NCI-H2171 treated with DMSO at 0.1 percent for 48 hours (cell line): Measurements from ENCODE around the gene ALOX15.
"Not testable (repeated sequence)": the region's sequence is repeated elsewhere in the genome, so short reads cannot be mapped to it uniquely, and the experiment has no call there.

Experiments used
- DNase-seq: peaks from one replicate; lab custom pipeline; 2025; lab: John Stamatoyannopoulos, UW

The ALOX15 gene

DNA sequence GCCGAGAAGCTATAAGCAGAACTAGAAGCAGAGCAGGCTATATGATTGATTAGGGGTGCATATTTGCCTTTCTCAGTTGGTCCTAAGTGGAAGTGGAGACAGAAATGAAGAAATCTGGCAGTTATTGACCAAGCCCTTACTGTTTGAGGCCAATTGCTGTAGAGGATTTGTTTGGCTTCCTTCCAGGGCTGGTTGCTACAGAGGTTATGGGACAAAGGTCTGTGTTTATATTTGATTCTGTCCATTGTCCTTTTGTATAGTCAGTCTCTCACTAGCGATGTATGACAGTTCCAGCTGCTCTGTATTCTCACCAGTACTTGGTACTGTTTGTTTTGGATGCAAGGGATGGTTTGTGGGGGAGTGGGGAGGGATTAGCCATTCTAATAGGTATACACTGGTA, 7.3 kb upstream of the ALOX15 start:
- DNase-seq: no peak

DNA sequence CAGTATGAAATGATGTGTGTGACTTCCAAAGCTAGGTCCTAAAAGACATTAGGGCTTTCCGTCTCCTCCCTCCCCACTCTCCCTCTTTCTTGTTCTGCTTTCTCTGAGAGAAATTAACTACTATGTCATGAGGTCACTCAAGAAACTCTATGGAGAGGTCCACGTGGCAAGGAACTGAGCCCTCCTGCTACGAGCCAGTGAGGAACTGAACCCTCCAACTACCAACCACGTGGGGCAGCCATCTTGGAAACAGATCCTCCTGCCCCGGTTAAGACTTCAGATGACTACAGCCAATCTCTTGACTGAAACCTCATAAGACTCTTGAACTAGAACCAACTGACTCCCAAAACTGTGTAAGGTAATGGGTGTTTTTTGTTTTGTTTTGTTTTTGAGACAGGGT, 4.2 kb upstream of the ALOX15 start:
- DNase-seq: no peak

DNA sequence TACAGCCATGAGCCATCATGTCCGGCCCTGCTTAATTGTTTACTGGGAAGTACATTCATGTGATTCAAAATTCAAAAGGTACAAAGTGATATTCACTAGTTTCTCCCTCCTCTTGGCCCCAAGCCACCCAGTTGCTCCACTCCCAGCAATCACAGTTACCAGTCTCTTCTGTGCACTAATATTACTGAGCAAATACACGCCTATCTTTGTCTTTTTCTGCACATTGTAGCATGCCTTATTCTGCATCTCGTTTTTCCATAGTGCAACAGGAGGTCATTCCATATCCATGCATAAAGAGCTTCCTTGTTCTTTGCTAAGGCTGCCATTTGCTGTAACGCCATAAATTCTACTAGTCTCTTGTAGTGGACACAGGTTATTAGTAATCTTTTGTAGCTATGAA, 2.2 kb upstream of the ALOX15 start:
- no peak for DNase-seq

- DNase-seq: peak; percentile 77
These were observed 808 bp upstream of the ALOX15 start for GRCh38 chr17:4642286-4642685.

DNA sequence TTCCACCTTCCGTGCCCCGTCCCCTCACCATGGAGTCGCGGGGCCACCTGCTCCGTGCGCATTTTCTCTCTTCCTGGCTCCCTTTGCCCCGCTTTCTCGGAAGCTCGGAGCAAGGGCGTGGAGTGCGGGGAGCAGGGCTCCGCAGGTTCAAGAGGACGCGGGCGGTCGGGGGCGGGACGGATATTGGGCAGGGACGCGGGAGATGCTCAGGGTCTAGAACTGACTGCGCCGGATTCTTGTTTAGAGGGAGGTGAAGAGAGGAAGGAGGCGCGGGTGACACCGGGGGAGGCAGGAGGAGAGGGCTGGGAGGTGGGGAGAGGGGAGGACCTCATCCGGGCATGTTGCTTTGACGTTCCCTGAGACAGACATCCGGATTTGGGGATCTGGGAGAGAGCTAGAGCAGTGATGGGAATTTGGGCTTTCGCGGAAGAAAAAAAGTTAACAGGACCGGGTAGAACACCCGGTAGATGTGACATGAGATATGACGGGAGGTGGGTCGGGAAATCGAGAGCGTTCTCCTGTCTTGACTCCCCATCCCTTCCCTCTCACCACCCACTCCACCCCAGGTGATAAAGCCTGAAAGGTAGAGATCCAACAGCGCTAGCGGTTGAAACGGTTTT, 799 bp downstream of the ALOX15 start:
- DNase-seq: peak; percentile 31

DNA sequence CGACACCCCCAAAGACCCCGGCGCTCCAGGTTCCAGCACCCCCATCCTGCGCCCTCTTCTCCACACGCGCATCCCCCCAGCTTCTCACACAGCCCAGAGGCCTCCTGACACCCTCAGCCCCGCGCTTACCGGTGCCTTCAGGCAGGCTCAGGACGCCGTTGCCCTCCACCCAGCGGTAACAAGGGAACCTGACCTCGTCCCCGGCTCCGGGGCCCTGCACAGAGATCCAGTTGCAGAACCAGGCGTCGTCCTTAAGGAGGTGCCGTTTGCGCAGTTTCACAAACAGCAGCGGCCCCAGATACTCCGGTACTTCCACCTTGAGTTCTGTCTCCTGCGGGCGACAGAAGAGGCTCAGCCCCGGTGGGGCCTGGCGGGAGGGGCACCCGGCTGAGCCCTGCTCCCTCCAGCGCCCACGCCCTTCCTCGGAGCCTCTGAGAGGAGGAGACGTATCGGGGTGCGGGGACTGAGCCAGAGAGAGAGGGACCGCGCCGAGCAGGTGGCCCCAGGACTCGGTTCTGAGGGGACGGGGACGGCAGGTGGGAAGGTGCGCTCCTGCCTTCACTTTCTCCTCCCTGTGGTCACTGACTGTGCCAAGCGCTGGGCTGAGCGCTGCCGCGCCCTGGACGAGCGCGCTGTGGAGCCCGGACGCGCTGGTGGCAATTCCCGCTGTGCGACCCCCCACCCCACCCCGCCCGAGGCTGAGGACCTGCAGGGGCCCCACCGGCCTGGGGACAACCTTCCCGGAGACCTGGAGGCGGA, 2.0 kb downstream of the ALOX15 start:
- peak; percentile 55 for DNase-seq

DNA sequence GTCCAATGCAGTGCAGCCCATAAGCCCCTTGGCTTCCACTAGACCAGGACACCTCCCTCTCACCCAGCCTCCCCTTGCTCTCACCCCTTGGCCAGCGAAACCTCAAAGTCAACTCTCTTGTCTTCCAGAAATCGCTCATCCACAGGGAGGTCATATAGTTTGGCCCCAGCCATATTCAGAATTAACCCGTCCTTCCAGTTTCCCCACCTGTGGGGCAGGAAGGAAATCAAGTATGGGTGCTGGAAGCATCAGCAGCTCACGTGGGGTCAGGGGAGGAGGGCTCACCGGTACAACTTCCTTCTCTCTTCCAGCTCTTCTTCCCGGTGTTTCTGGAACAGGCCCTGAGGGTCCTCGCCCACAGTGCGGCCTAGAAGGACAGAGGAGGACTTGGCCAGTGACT, 2.7 kb downstream of the ALOX15 start:
- DNase-seq: not testable (repeated sequence)

GRCh38 chr17:4636474-4637100, 4.9 kb downstream of the ALOX15 start:
- no peak for DNase-seq

DNA sequence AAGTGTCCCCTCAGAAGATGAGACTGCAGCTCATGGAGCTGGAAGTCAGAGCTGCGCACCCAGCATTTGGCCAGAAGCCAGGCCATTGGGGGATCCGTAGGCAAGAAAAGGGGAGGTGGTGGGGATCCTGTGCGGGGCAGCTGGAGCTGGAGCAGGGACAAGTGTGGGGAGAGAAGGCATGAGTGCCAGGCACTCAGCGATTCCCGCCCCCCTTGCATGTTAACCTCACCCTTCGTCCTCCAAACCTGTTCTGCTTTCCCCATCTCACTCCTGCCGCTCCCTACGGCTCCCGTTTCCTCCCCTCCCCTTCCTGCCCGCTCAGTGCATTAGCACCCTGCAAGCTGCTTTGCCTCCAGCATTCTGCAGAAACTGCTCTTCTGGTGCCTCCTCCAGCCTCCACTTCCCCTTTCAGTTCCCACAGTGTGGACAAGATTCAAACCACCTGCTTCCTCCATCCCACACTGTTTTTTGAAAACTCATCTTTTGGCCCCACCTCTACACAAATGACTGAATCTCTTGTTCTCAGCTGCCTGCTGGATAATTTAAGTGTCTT, 5.6 kb downstream of the ALOX15 start:
- DNase-seq: no peak

GRCh38 chr17:4634976-4635375, 6.5 kb downstream of the ALOX15 start:
- no peak for DNase-seq

DNA sequence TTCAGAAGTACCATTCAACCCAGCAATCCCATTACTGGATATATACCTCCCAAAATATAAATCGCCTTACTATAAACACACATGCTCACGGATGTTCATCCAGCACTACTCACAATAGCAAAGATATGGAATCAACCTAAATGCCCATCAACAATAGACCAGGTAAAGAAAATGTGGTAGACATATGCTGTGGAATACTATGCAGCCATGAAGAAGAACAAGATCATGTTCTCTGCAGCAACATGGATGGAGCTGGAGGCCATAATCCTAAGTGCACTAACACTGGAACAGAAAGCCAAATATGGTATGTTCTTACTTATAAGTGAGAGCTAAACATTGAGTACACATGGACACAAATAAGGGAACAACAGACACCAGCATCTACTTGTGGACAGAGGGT, 7.8 kb downstream of the ALOX15 start:
- no peak for DNase-seq

GRCh38 chr17:4632581-4632920, 8.9 kb downstream of the ALOX15 start:
- no peak for DNase-seq

DNA sequence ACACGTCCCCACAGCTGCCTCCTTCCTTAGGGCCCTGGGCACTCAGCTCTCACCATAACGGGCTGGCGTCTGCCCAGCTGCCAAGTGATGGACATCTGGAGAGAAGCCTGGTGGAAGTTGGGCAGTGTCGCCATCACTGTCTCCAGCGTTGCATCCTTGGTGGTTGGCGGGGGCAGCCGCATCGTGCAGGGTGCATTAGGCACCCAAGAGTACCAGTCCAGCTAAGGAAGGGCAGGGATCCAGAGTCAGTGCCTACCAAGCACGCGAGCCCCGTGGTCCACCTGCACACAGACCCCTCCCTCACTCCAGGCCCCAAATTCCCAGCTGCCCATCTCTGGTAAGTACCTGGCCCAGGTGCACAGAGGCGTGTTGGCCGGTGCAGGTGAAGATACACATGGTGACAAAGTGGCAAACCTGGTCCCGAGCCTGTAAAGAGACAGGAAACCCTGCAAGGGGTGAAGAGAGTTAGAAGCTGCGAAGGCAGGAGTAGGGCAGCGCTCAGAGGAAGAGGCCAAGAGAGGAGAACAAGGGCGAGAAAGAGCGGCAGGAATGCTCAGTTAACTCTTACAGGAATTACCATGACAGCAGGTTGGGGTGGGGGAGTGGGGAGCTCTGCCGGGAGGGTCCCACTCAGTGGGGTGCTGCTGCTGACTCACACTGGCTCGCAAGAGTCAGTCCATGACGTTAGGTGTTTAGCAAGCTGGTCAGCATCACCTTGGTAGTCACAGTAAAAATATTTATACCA, 9.5 kb downstream of the ALOX15 start:
- no peak for DNase-seq

- DNase-seq: no peak
These were observed 10.0 kb downstream of the ALOX15 start for GRCh38 chr17:4631431-4631830.

DNA sequence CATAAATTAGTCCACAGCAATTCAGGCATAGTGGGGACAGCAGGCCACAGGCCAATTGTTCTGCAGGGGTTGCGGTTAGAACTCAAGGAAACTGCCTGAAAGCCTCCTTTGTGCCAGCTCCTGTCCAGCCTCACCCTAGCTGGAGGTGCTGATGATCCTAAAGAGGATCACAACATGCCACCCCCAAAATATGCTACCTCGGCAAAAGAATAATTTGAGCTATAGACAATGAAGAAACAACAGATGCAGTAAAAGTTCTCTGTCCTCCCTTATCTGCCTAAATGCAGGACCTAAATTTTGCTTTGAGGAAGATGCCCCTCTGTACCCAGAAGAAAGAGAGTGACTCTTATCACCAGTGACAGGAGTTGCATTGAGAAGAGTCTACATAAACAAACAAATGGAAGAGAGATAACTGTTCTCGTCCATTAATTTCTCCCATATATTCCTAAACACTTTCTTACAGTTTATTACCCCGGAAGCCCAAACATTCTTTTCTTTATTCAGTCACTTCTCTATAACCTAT, 14.7 kb downstream of the ALOX15 start:
- DNase-seq: no peak

- DNase-seq: peak; percentile 63
These were observed 16.3 kb downstream of the ALOX15 start for GRCh38 chr17:4625181-4625617.

GRCh38 chr17:4624451-4624911, 17.0 kb downstream of the ALOX15 start:
- DNase-seq: not testable (repeated sequence)

GRCh38 chr17:4623249-4623648, 18.2 kb downstream of the ALOX15 start:
- no peak for DNase-seq

DNA sequence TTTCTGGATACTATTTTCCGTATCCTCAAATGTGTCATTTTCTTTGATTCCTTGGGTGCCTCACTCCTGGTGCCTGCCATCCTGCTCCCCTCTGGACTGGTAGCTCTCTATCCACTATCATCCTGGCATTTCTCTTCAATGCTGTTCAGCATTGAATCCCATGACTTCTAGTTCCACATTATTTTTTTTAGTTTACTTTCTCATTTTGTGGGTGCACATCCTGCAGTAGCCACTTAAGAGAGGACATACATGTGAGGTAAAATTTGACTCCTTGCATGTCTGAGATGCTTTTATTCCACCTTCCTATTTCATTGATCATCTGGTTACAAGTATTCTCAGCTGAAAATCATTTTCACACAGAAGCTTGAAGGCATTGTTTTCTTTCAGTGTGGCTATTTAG, 19.1 kb downstream of the ALOX15 start:
- no peak for DNase-seq

- no peak for DNase-seq
These were observed 20.9 kb downstream of the ALOX15 start for GRCh38 chr17:4620531-4621101.

DNA sequence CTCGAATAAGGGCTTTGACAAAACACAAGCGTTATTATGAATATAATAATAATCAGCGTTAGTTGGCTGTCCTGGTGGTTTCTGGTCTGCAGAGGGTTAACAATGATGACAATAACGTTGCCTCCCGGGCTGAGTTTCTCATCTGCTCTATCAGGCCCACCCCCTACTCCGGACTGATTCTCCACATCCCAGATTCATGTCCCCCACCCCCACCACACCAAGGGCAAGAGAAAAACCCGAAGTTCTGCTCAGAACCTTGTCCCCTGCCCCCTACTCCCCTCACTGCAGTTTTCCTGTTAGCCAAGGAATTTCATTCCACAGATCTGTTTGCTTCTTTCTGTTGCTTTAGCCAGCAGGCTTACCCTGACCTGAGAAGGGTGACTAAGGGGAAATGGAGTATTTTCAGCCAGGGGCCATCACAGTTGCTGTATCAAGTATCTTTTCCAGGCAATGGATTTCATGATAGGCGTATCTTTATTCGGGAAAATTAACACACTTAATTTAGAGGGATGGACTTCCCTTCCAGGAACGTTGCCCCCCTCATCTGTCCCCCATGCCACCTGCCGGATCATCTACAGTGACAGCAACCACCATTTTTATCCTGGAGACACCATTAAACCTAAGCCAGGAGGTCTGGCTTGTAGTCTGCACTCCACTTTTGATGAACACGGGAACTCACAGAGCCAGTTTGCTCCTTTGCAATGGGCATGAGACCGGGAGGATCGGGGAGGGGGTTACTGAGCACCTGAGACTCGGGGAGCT, 23.7 kb downstream of the ALOX15 start:
- DNase-seq: no peak
